ENCODE measurements around the gene LBH.

LBH gene

GRCh38 chr2:30217644-30218337 is 13.5 kb upstream of the LBH start:
- DNase-seq: no peak

GRCh38 chr2:30218338-30218713 is 13.0 kb upstream of the LBH start:
- no peak for DNase-seq

- no peak for DNase-seq
Measured at GRCh38 chr2:30218814-30219213, 12.5 kb upstream of the LBH start.

GRCh38 chr2:30219886-30220875 is 11.2 kb upstream of the LBH start:
- DNase-seq: no peak

- no peak for DNase-seq
Measured at GRCh38 chr2:30221531-30221930, 9.8 kb upstream of the LBH start.

- no peak for DNase-seq
Measured at GRCh38 chr2:30222031-30222430, 9.3 kb upstream of the LBH start.

GRCh38 chr2:30222636-30223360 is 8.5 kb upstream of the LBH start:
- no peak for DNase-seq

GRCh38 chr2:30223413-30223874 is 7.9 kb upstream of the LBH start:
- DNase-seq: no peak

- DNase-seq: no peak
Measured at GRCh38 chr2:30224151-30224550, 7.2 kb upstream of the LBH start.

GRCh38 chr2:30225131-30225762 is 6.1 kb upstream of the LBH start:
- DNase-seq: peak; percentile 82

GRCh38 chr2:30226144-30227032 is 4.9 kb upstream of the LBH start:
- peak; percentile 64 for DNase-seq

- DNase-seq: no peak
Measured at GRCh38 chr2:30229596-30229995, 1.7 kb upstream of the LBH start.

GRCh38 chr2:30230497-30231211 is 680 bp upstream of the LBH start:
- DNase-seq: peak; percentile 80

GRCh38 chr2:30231996-30232800 is 864 bp downstream of the LBH start:
- peak; percentile 71 for DNase-seq

GRCh38 chr2:30232801-30233130 is 1.4 kb downstream of the LBH start:
- no peak for DNase-seq

- no peak for DNase-seq
Measured at GRCh38 chr2:30233271-30234009, 2.1 kb downstream of the LBH start.

- peak; percentile 92 for DNase-seq
Measured at GRCh38 chr2:30234180-30234971, 3.0 kb downstream of the LBH start.

GRCh38 chr2:30235008-30235655 is 3.8 kb downstream of the LBH start:
- peak; percentile 29 for DNase-seq
